ENCODE data around the gene SGSM1. TPM values are rescaled to one million over a fixed set of nuclear protein-coding genes. Genes with fewer than 3 reads are reported as not detected.

The SGSM1 gene
- total and polyA plus RNA-seq, 12 donors: 1.1 to 14.3 (median 7.8) TPM

DNA sequence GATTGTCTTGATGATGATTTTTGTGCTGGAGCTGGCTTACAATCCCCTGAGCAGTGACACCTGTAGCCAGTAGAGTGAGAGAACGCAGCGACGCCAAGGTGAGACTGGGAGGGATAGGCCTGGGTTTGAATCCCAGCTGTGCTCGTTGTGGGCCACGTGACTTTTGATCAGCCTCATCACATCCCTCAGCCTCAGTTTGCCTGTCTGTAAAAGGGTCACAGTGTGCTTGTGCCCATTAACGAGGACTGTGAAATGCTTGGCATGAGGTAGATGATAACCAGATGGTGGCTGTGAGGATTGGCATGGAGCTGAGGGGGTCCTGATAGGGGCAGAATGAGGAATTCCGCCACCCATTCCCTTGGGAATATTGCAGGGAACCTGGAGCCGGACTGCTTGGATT, 156.1 kb downstream of the SGSM1 start:
- Histone ChIP-seq H3K27me3 (no peaks in the 10 kb centered on the region), H3K9me3 (no peaks in the 10 kb centered on the region), H3K4me3 (no peak overlapping the region), H3K36me3 (no peaks in the 10 kb centered on the region), H3K4me1 (peaks cover 6 to 83% (median 39%) of the 10 kb centered on the region in 9 donors), H3K27ac (peak overlapping the region in 2 of 10 donors; percentile 26 to 84)
- 88 to 93% methylated on average over 8 of the region's 8 CpGs for WGBS, 2 donors
- TF ChIP-seq, protein P1, sequence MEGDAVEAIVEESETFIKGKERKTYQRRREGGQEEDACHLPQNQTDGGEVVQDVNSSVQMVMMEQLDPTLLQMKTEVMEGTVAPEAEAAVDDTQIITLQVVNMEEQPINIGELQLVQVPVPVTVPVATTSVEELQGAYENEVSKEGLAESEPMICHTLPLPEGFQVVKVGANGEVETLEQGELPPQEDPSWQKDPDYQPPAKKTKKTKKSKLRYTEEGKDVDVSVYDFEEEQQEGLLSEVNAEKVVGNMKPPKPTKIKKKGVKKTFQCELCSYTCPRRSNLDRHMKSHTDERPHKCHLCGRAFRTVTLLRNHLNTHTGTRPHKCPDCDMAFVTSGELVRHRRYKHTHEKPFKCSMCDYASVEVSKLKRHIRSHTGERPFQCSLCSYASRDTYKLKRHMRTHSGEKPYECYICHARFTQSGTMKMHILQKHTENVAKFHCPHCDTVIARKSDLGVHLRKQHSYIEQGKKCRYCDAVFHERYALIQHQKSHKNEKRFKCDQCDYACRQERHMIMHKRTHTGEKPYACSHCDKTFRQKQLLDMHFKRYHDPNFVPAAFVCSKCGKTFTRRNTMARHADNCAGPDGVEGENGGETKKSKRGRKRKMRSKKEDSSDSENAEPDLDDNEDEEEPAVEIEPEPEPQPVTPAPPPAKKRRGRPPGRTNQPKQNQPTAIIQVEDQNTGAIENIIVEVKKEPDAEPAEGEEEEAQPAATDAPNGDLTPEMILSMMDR (IDR thresholded peaks at IDR 0.05): no peak
- intact Hi-C loops (cut with DNase I): no loop called here
- no peak for DNase-seq
- ATAC-seq: no peak

DNA sequence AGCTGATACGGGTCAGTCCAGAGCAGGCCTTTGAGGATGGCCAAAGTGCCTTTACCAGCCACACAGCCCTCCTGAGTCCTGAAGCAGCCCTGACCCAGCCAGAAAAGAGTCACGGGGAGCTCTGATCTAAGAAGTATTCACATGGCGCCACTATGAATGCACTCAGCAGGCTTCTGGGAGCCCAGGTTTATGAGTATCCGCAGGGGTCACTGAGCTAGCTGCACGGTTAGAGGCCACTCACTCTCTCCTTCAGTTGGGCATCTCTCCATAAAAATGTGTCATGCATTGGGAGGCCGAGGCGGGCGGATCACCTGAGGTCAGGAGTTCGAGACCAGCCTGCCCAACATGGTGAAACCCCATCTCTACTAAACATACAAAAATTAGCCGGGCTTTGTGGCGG, 156.8 kb downstream of the SGSM1 start:
- DNase-seq: no peak
- peak overlapping the region in 8 of 10 donors; percentile 23 to 84 (median 54) for H3K27ac ChIP-seq
- H3K36me3 ChIP-seq: no peaks in the 10 kb centered on the region
- no peak overlapping the region for H3K4me3 ChIP-seq
- H3K27me3 ChIP-seq: no peaks in the 10 kb centered on the region
- peaks cover 6 to 90% (median 45%) of the 10 kb centered on the region in 9 donors for H3K4me1 ChIP-seq
- WGBS, 2 donors: 87 to 88% methylated on average over 11 of the region's 11 CpGs
- peak in 1 of 8 donors; percentile 14 for ATAC-seq
- TF ChIP-seq, protein P1 (IDR thresholded peaks at IDR 0.05): no peak
- no peaks in the 10 kb centered on the region for H3K9me3 ChIP-seq
- intact Hi-C loops (cut with DNase I): no loop called here

DNA sequence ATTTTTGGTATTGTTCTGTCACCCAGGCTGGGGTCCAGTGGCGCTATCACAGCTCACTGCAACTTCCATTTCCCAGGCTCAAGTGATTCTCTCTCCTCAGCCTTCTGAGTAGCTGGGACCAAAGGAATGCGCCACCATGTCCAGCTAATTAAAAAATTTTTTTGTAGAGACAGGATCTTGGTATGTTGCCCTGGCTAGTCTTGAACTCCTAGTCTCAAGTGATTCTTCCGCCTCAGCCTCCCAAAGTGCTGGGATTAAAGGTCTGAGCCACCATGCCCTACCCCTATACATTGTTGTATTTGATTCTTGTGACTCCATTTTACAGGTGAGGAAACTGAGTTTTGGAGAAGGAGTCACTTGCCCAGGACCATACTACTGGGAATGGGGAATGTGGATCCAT, 158.4 kb downstream of the SGSM1 start:
- no peak for DNase-seq
- peak overlapping the region in 8 of 10 donors; percentile 7 to 84 (median 48) for H3K27ac ChIP-seq

DNA sequence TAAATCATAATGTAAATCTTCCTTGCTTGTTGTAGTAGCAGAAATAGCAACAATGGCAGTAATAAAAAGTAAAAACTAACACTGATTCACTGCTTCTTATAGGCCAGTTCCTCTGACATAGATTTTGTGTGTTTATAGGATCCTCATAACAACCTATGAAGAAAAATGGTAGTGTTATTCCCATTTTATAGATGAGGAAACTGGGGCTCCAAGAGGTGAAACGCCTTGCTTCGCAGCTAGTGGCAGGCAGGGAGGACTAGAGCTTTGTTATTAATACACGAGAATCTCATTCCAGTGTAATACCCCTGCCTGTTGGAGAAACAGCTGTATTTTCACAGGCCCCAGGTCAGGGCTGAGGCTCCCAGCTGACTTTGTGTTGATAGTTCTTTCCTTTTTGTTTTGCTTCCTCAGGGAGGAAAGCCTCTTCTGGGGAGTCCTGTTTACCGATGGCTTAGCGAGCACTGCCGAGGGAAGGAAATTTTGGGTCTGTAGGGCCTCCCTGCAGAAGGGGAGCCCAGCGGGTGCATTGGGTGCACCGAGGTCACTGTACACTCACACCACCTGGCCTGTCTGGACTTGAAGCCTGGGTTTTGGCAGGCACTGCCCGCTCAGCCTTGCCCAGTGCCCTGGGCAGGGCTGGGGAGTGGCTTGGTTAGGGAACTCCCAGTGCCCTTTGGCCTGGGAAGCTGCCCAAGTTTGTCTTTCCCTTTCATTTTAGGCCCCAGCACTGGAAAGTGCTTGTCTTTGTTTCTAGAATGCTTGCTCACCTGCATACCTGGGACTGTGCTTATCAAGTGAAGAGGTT, 160.0 kb downstream of the SGSM1 start:
- TF ChIP-seq, protein P1 (IDR thresholded peaks at IDR 0.05): no peak
- H3K27me3 ChIP-seq: no peaks in the 10 kb centered on the region
- intact Hi-C loops (cut with DNase I): loop anchor here in 1 of 10 donors (5.0 kb wide), 1 partner anchor 51 kb away; no protein-coding TSS in a partner anchor
- peak overlapping the region; percentile 41 to 89 (median 72) for H3K27ac ChIP-seq
- ATAC-seq (peak in 7 of 8 donors; percentile 12 to 53 (median 22)), DNase-seq (peak in 1 of 2 donors; percentile 51)
- H3K36me3 ChIP-seq: no peaks in the 10 kb centered on the region
- WGBS, 2 donors: 41 to 59% methylated on average over 9 of the region's 9 CpGs
- H3K9me3 ChIP-seq: no peaks in the 10 kb centered on the region
- H3K4me3 ChIP-seq: no peak overlapping the region
- H3K4me1 ChIP-seq: peaks cover 15 to 99% (median 71%) of the 10 kb centered on the region in 9 donors

More for the DNA sequence above, 158.4 kb downstream of the SGSM1 start:
- H3K27me3 ChIP-seq: no peaks in the 10 kb centered on the region
- TF ChIP-seq, protein P1 (IDR thresholded peaks at IDR 0.05): no peak
- ATAC-seq: peak in 1 of 8 donors; percentile 21
- intact Hi-C loops (cut with DNase I): no loop called here
- peaks cover 9 to 95% (median 57%) of the 10 kb centered on the region in 9 donors for H3K4me1 ChIP-seq
- H3K36me3 ChIP-seq: no peaks in the 10 kb centered on the region
- no peaks in the 10 kb centered on the region for H3K9me3 ChIP-seq
- 81 to 87% methylated on average over 3 of the region's 3 CpGs for WGBS, 2 donors
- no peak overlapping the region for H3K4me3 ChIP-seq

Data from heart right ventricle (tissue), 16 donors.